SKM-1 (cell line): ENCODE measurements around the gene DSCAM.

Experiments used
- DNase-seq: peaks from one replicate; lab custom pipeline; 2025; ENCODE audit not compliant: unreplicated experiment; lab: John Stamatoyannopoulos, UW

Gene DSCAM

GRCh38 chr21:40555021-40555528 is 291.9 kb downstream of the DSCAM start:
- no peak for DNase-seq

- DNase-seq = no peak
Measured at GRCh38 chr21:40553781-40554180, 293.2 kb downstream of the DSCAM start.

- DNase-seq = no peak
Measured at GRCh38 chr21:40547906-40548513, 298.9 kb downstream of the DSCAM start.

GRCh38 chr21:40546647-40547046 is 300.3 kb downstream of the DSCAM start:
- DNase-seq = peak; percentile 84

GRCh38 chr21:40540216-40540615 is 306.7 kb downstream of the DSCAM start:
- DNase-seq = no peak

GRCh38 chr21:40534886-40535285 is 312.1 kb downstream of the DSCAM start:
- DNase-seq = no peak

- no peak for DNase-seq
Measured at GRCh38 chr21:40531431-40532110, 315.4 kb downstream of the DSCAM start.

- no peak for DNase-seq
Measured at GRCh38 chr21:40531016-40531415, 315.9 kb downstream of the DSCAM start.

GRCh38 chr21:40517646-40518045 is 329.3 kb downstream of the DSCAM start:
- no peak for DNase-seq

- peak; percentile 53 for DNase-seq
Measured at GRCh38 chr21:40516335-40516734, 330.6 kb downstream of the DSCAM start.

- DNase-seq = no peak
Measured at GRCh38 chr21:40512590-40512989, 334.4 kb downstream of the DSCAM start.

- DNase-seq = no peak
Measured at GRCh38 chr21:40507978-40508377, 339.0 kb downstream of the DSCAM start.

GRCh38 chr21:40505681-40506080 is 341.3 kb downstream of the DSCAM start:
- DNase-seq = no peak

GRCh38 chr21:40505244-40505643 is 341.7 kb downstream of the DSCAM start:
- no peak for DNase-seq

GRCh38 chr21:40504825-40505224 is 342.1 kb downstream of the DSCAM start:
- DNase-seq = no peak

- no peak for DNase-seq
Measured at GRCh38 chr21:40496116-40496515, 350.8 kb downstream of the DSCAM start.

GRCh38 chr21:40490408-40490807 is 356.6 kb downstream of the DSCAM start:
- no peak for DNase-seq

- DNase-seq = no peak
Measured at GRCh38 chr21:40489001-40489400, 358.0 kb downstream of the DSCAM start.

- DNase-seq = no peak
Measured at GRCh38 chr21:40481764-40482163, 365.2 kb downstream of the DSCAM start.

GRCh38 chr21:40474513-40474912 is 372.4 kb downstream of the DSCAM start:
- DNase-seq = no peak

GRCh38 chr21:40472013-40472412 is 374.9 kb downstream of the DSCAM start:
- DNase-seq = no peak

GRCh38 chr21:40471103-40471502 is 375.9 kb downstream of the DSCAM start:
- peak; percentile 78 for DNase-seq
